NT2/D1 (cell line): Measurements from ENCODE around the gene IFITM5.

Experiments used
- SUZ12 ChIP-seq: IDR thresholded peaks from 2 replicates; pipeline ENCODE4 v1.6.1; 2011; ENCODE audit not compliant: insufficient read length, insufficient read depth; ENCODE audit errors: extremely low read depth
- YY1 ChIP-seq: IDR thresholded peaks from 2 replicates; pipeline ENCODE4 v1.6.1; 2011; ENCODE audit not compliant: insufficient read length, insufficient read depth
- ZNF274 ChIP-seq: IDR thresholded peaks from 2 replicates; pipeline ENCODE4 v1.6.1; 2011; ENCODE audit warnings: mild to moderate bottlenecking, low read depth, low read length

GRCh38 chr11:283405-284104, 15.8 kb downstream of the IFITM5 start:
- no peak for TF ChIP-seq ZNF274
- no peak for TF ChIP-seq YY1
- no peak for TF ChIP-seq SUZ12
